Measurements from ENCODE around the gene RFC1. TPM values are rescaled to one million over a fixed set of nuclear protein-coding genes. Genes with fewer than 3 reads are reported as not detected.

Gene RFC1
- total RNA-seq, 1 donor, result 49.9 TPM

DNA sequence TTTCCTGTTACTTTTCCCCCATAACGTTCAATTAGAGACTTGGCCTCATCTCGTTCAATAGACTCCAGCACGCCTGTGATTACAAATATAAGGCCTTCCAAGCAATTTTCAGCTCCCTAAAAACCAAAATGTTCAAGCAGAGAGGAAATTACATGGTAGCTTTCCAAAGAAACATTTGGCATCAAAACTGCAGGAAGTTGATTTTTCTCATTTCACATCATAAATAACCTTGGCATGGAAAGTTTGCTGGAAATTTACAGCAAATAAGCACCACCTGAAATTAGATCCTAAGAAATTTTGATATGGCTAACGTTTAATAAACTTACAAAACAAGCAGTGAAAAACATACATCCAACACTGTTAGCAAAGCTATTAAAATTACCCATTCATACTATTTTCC is 53.3 kb downstream of the RFC1 start:
- H3K79me2 ChIP-seq (ENCODE audit: insufficient read depth, low read length), result peaks cover 4% of the 10 kb centered on the region
- no peaks in the 10 kb centered on the region for H4K20me1 ChIP-seq (ENCODE audit: insufficient read depth, low read length)
- DNase-seq (ENCODE audit: insufficient read length, low spot score, missing footprints), result no peak
- H3K4me3 ChIP-seq (ENCODE audit: insufficient read depth, low read length), result no peak overlapping the region
- no peak overlapping the region for H3K4me2 ChIP-seq (ENCODE audit: insufficient read depth, low read length)
- peaks cover 50% of the 10 kb centered on the region for H3K36me3 ChIP-seq (ENCODE audit: insufficient read depth, low read length)
- H2AFZ ChIP-seq (ENCODE audit: low read length), result no peak overlapping the region
- no peaks in the 10 kb centered on the region for H3K9me3 ChIP-seq (ENCODE audit: low read depth, low read length)
- H3K27me3 ChIP-seq (ENCODE audit: insufficient read depth, low read length), result no peaks in the 10 kb centered on the region
- peaks cover 4% of the 10 kb centered on the region for H3K4me1 ChIP-seq (ENCODE audit: insufficient read depth, low read length)
- no peak overlapping the region for H3K27ac ChIP-seq (ENCODE audit: low read depth, low read length)
- TF ChIP-seq, protein P1, sequence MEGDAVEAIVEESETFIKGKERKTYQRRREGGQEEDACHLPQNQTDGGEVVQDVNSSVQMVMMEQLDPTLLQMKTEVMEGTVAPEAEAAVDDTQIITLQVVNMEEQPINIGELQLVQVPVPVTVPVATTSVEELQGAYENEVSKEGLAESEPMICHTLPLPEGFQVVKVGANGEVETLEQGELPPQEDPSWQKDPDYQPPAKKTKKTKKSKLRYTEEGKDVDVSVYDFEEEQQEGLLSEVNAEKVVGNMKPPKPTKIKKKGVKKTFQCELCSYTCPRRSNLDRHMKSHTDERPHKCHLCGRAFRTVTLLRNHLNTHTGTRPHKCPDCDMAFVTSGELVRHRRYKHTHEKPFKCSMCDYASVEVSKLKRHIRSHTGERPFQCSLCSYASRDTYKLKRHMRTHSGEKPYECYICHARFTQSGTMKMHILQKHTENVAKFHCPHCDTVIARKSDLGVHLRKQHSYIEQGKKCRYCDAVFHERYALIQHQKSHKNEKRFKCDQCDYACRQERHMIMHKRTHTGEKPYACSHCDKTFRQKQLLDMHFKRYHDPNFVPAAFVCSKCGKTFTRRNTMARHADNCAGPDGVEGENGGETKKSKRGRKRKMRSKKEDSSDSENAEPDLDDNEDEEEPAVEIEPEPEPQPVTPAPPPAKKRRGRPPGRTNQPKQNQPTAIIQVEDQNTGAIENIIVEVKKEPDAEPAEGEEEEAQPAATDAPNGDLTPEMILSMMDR (IDR thresholded peaks at IDR 0.05; ENCODE audit: extremely low read depth, low read depth, low read length), result no peak

DNA sequence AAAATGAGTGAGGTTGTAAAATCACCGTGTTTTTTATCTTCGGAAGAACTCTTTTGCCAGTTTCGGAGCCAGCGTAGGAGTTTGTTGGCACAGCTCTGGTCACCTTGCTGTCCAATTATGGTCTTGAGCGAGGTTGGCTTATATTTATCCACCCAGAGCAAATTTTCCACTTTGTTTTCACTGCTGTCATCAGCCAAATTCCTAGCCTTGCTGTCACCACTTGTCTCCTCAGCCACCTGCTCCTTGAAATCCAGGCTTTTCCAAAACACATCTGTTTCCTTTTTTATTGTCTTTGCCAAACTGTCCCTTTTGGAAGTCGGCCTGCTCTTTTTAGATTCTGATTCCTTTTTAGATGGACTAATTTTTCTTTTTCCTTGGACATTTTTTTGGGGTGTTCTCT is 57.6 kb downstream of the RFC1 start:
- H2AFZ ChIP-seq (ENCODE audit: low read length), result no peak overlapping the region
- DNase-seq (ENCODE audit: insufficient read length, low spot score, missing footprints), result no peak
- H4K20me1 ChIP-seq (ENCODE audit: insufficient read depth, low read length), result no peaks in the 10 kb centered on the region
- H3K27ac ChIP-seq (ENCODE audit: low read depth, low read length), result no peak overlapping the region
- H3K4me3 ChIP-seq (ENCODE audit: insufficient read depth, low read length), result no peak overlapping the region
- H3K27me3 ChIP-seq (ENCODE audit: insufficient read depth, low read length), result no peaks in the 10 kb centered on the region
- H3K9me3 ChIP-seq (ENCODE audit: low read depth, low read length), result no peaks in the 10 kb centered on the region
- H3K79me2 ChIP-seq (ENCODE audit: insufficient read depth, low read length), result peaks cover 3% of the 10 kb centered on the region
- H3K4me1 ChIP-seq (ENCODE audit: insufficient read depth, low read length), result peaks cover 7% of the 10 kb centered on the region
- H3K36me3 ChIP-seq (ENCODE audit: insufficient read depth, low read length), result peaks cover 54% of the 10 kb centered on the region
- TF ChIP-seq, protein P1 (IDR thresholded peaks at IDR 0.05; ENCODE audit: extremely low read depth, low read depth, low read length), result no peak
- H3K4me2 ChIP-seq (ENCODE audit: insufficient read depth, low read length), result no peak overlapping the region

DNA sequence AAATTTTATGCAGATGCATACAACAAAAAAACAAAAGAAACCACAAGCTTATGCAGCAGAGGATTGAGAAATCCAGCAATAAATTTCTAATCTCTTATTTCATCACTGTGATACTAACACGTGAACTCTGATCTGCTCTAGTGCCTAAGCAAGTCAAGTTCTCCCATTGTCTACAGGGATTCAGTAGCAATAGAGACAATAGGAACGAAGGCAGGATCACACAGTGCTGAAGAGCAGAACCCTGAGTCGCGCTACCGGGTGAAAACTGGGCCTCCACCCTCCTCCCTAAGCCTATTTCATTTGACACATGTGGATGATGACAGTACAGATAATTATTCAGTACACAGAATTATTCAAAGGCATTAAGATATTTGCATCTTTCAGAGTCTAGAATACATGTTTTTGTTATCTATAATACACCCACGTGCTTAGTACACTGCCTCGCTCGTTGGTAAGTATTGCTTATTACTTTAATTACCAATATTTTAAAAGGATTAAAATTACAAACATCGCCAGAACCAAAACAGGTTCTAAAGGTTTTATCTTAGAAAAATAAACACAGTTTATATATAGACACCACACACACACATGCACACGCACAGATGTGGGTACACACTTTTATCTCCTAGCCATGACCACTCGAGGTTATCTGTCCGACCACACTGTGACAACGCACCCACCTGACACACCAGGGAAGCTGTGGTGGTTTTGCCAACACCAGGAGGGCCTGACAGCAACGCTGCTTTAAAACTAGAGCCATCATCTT is 60.1 kb downstream of the RFC1 start:
- Histone ChIP-seq H3K27ac (ENCODE audit: low read depth, low read length) (no peak overlapping the region), H4K20me1 (ENCODE audit: insufficient read depth, low read length) (no peaks in the 10 kb centered on the region), H3K4me2 (ENCODE audit: insufficient read depth, low read length) (no peak overlapping the region), H3K36me3 (ENCODE audit: insufficient read depth, low read length) (peaks cover 44% of the 10 kb centered on the region), H2AFZ (ENCODE audit: low read length) (no peak overlapping the region), H3K4me1 (ENCODE audit: insufficient read depth, low read length) (peaks cover 7% of the 10 kb centered on the region), H3K4me3 (ENCODE audit: insufficient read depth, low read length) (no peak overlapping the region), H3K9me3 (ENCODE audit: low read depth, low read length) (no peaks in the 10 kb centered on the region), H3K79me2 (ENCODE audit: insufficient read depth, low read length) (peaks cover 3% of the 10 kb centered on the region), H3K27me3 (ENCODE audit: insufficient read depth, low read length) (no peaks in the 10 kb centered on the region)
- TF ChIP-seq, protein P1 (IDR thresholded peaks at IDR 0.05; ENCODE audit: extremely low read depth, low read depth, low read length), result no peak
- DNase-seq (ENCODE audit: insufficient read length, low spot score, missing footprints), result no peak

DNA sequence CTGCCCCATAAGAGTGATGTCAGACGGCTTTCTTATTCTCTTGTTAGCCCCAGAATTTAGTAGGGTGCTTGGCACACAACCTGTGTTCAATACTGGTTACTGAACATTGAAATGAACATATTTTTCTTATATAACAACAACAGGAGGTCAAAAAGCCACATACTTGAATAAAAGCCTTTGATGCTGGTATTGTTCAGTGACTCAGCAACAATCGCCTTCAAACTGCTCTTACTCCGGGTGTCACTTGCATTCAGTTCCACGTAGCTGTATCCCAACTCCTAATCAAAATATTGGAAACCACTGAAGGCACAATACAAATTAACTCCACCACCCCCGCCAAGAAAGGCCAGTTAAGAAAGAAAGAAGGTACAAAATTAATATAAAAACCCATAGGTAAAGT is 61.5 kb downstream of the RFC1 start:
- H3K27ac ChIP-seq (ENCODE audit: low read depth, low read length), result peak overlapping the region; percentile 10

More for the DNA sequence above, 61.5 kb downstream of the RFC1 start:
- no peaks in the 10 kb centered on the region for H4K20me1 ChIP-seq (ENCODE audit: insufficient read depth, low read length)
- no peaks in the 10 kb centered on the region for H3K9me3 ChIP-seq (ENCODE audit: low read depth, low read length)
- TF ChIP-seq, protein P1 (IDR thresholded peaks at IDR 0.05; ENCODE audit: extremely low read depth, low read depth, low read length), result no peak
- no peak for DNase-seq (ENCODE audit: insufficient read length, low spot score, missing footprints)
- H3K27me3 ChIP-seq (ENCODE audit: insufficient read depth, low read length), result no peaks in the 10 kb centered on the region
- H3K4me1 ChIP-seq (ENCODE audit: insufficient read depth, low read length), result peaks cover 7% of the 10 kb centered on the region
- H3K4me3 ChIP-seq (ENCODE audit: insufficient read depth, low read length), result no peak overlapping the region
- peaks cover 3% of the 10 kb centered on the region for H3K79me2 ChIP-seq (ENCODE audit: insufficient read depth, low read length)
- H3K36me3 ChIP-seq (ENCODE audit: insufficient read depth, low read length), result peaks cover 42% of the 10 kb centered on the region
- H3K4me2 ChIP-seq (ENCODE audit: insufficient read depth, low read length), result no peak overlapping the region
- H2AFZ ChIP-seq (ENCODE audit: low read length), result no peak overlapping the region
